Tibial nerve (tissue), 4 donors: ENCODE measurements around the gene GPR158. TPM values are rescaled to one million over a fixed set of nuclear protein-coding genes. Genes with fewer than 3 reads are reported as not detected.

ENCODE experiments used
- DNase-seq, 2 donors: peaks; one replicate each; pipeline ENCODE4 v3.0.0-alpha.2; 2019; ENCODE audit warnings: low spot score in 2 of 2
- H3K27ac ChIP-seq, 4 donors: fragments of 200-600 bp; sonication (generic) in 3 of 4; one replicate each; pipeline ENCODE4 v1.5.1; 2017 to 2019; ENCODE audit warnings: mild to moderate bottlenecking in 1 of 4
- H3K27me3 ChIP-seq, 2 donors: fragments of 200-600 bp; sonication (generic) in 1 of 2; one replicate each; pipeline versions ENCODE4 v1.5.1 to v1.6.0; 2017 to 2019
- H3K36me3 ChIP-seq, 3 donors: fragments of 200-600 bp; sonication (generic); one replicate each; pipeline ENCODE4 v1.5.1; 2018 to 2019
- H3K4me1 ChIP-seq, 4 donors: fragments of 200-600 bp; sonication (generic) in 3 of 4; one replicate each; pipeline ENCODE4 v1.5.1; 2017 to 2019
- H3K4me3 ChIP-seq, 4 donors: fragments of 200-600 bp; sonication (generic) in 3 of 4; one replicate each; pipeline ENCODE4 v1.5.1; 2017 to 2019; ENCODE audit warnings: mild to moderate bottlenecking in 1 of 4, moderate library complexity in 1 of 4
- H3K9me3 ChIP-seq, 4 donors: fragments of 200-600 bp; sonication (generic) in 3 of 4; one replicate each; pipeline ENCODE4 v1.5.1; 2017 to 2019
- CTCF ChIP-seq, 5 experiments: fragments of 200-600 bp in 3 of 5; fragments of 450-650 bp in 2 of 5; sonication (generic) in 3 of 5; IDR thresholded peaks; one replicate each; pipeline ENCODE4 v1.5.1; 2016 to 2019; ENCODE audit warnings: antibody characterized with exemption in 5 of 5, mild to moderate bottlenecking in 3 of 5, moderate library complexity in 2 of 5
- EP300 ChIP-seq, 2 donors: sonication (generic); formaldehyde crosslinking; IDR thresholded peaks; one replicate each; pipeline ENCODE4 v1.6.1; 2017; ENCODE audit warnings: antibody characterized with exemption in 2 of 2, mild to moderate bottlenecking in 1 of 2
- POLR2A ChIP-seq, 2 donors: fragments of 450-650 bp; IDR thresholded peaks; one replicate each; pipeline ENCODE4 v1.6.1; 2017; ENCODE audit warnings: antibody characterized with exemption in 2 of 2, mild to moderate bottlenecking in 2 of 2, moderate library complexity in 2 of 2
- WGBS, 2 donors: methylation state at CpG; one replicate each; pipeline ENCODE4 v1.1.5; 2018; 5-methylcytosine and 5-hydroxymethylcytosine counted together
- total RNA-seq, 4 donors: library from RNA; depleted of rRNA; stranded (reverse); fragments of >200 nt; gene quantifications; one replicate each; pipeline ENCODE4 v1.1.0, GENCODE V29; 2016

GPR158 gene
- total RNA-seq, 4 donors from 2014 or later = under 0.01 to 0.39 (median under 0.01) TPM

- no peak for DNase-seq
- Histone ChIP-seq H3K4me3 (no peak overlapping the region), H3K4me1 (peaks cover 0 to 26% (median 2%) of the 10 kb centered on the region in 4 donors), H3K36me3 (no peaks in the 10 kb centered on the region), H3K27me3 (peaks cover 0 to 46% of the 10 kb centered on the region in 2 donors), H3K9me3 (no peaks in the 10 kb centered on the region), H3K27ac (no peak overlapping the region)
- 2% methylated on average over 8 to 58 of the region's 66 CpGs for WGBS, 2 donors
- TF ChIP-seq EP300 (IDR thresholded peaks at IDR 0.05) (no peak), POLR2A (IDR thresholded peaks at IDR 0.05) (no peak), CTCF (IDR thresholded peaks at IDR 0.05) (no peak)
Observed at GRCh38 chr10:25175527-25176420, 973 bp downstream of the GPR158 start.

DNA sequence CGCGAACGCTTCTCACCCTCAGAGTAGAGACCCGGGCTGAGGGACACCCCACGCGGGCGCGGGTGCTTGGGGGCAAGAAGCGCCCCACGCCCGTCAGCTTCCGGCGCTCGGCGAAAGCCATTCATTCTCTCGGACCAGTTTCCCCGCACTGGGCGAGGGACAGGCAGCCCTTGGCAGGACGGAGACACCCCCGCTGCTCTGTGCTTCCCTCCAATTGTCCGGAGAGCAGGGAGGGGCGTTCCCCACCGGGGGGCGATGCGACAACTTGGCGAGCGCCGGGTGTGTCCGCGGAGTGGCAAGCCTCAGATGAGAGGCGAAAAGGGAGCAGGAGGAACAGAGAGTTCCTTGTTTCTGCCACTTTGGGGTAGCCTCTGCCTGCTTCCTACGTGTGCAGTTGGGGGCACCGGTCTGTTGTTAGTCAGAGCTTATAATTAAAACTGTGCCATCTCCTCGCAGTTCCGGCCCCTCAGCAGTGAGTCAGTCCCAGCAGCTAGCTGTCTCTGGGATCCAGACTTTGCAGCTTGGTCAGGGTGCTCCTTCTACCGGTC, 1.7 kb downstream of the GPR158 start:
- Histone ChIP-seq H3K36me3 (no peaks in the 10 kb centered on the region), H3K27ac (no peak overlapping the region), H3K9me3 (no peaks in the 10 kb centered on the region), H3K4me1 (peaks cover 0 to 26% (median 2%) of the 10 kb centered on the region in 4 donors), H3K27me3 (peaks cover 0 to 46% of the 10 kb centered on the region in 2 donors), H3K4me3 (no peak overlapping the region)
- TF ChIP-seq POLR2A (IDR thresholded peaks at IDR 0.05) = no peak
- TF ChIP-seq EP300 (IDR thresholded peaks at IDR 0.05) = no peak
- no peak for TF ChIP-seq CTCF (IDR thresholded peaks at IDR 0.05)
- WGBS, 2 donors = 1 to 3% methylated on average over 17 to 36 of the region's 36 CpGs
- no peak for DNase-seq

DNA sequence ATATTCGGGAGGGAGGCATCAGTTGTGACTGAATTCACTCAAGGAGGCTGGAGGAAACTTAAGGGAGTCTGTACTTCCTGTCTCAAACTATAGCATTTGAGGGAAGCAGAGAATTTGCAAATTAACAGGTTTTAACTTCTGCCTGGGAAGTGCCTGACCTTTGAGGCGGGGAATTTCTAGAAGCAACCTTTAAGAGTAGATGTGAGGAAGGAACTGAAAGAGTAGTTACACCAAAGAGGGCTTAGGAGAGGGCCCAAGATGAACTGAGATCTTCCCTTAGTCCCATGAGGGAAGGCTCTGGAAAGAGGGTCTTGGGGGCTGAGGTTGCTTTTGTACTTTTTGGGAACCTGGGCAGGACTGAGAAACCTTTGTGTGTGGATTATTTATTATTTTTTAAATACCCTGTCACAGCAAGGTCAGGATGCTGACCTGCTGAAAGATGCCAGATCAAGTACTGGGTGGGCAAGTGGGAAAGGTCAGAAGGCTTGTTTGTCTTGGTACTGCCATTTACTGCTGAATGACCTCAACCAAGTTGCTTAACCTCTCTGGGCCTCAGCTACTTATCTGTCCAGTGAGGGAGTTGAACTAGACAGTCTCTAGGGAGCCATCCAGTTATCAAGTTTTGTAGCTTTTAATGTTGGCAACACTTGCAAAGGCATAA, 2.4 kb downstream of the GPR158 start:
- TF ChIP-seq CTCF (IDR thresholded peaks at IDR 0.05) (no peak), EP300 (IDR thresholded peaks at IDR 0.05) (no peak), POLR2A (IDR thresholded peaks at IDR 0.05) (no peak)
- 29 to 31% methylated on average over 2 of the region's 2 CpGs for WGBS, 2 donors
- H3K36me3 ChIP-seq = no peaks in the 10 kb centered on the region
- H3K4me1 ChIP-seq = peaks cover 0 to 26% (median 2%) of the 10 kb centered on the region in 4 donors
- H3K4me3 ChIP-seq = no peak overlapping the region
- DNase-seq = no peak
- H3K9me3 ChIP-seq = no peaks in the 10 kb centered on the region
- H3K27ac ChIP-seq = no peak overlapping the region
- peaks cover 0 to 46% of the 10 kb centered on the region in 2 donors for H3K27me3 ChIP-seq

- no peaks in the 10 kb centered on the region for H3K9me3 ChIP-seq
- no peaks in the 10 kb centered on the region for H3K36me3 ChIP-seq
- 88 to 93% methylated on average over 2 of the region's 2 CpGs for WGBS, 2 donors
- no peak for DNase-seq
- H3K27ac ChIP-seq = no peak overlapping the region
- TF ChIP-seq POLR2A (IDR thresholded peaks at IDR 0.05) (no peak), EP300 (IDR thresholded peaks at IDR 0.05) (no peak), CTCF (IDR thresholded peaks at IDR 0.05) (no peak)
- no peak overlapping the region for H3K4me3 ChIP-seq
- H3K4me1 ChIP-seq = peaks cover 0 to 26% (median 2%) of the 10 kb centered on the region in 4 donors
- H3K27me3 ChIP-seq = peaks cover 0 to 46% of the 10 kb centered on the region in 2 donors
Observed at GRCh38 chr10:25177754-25178135, 2.9 kb downstream of the GPR158 start.

DNA sequence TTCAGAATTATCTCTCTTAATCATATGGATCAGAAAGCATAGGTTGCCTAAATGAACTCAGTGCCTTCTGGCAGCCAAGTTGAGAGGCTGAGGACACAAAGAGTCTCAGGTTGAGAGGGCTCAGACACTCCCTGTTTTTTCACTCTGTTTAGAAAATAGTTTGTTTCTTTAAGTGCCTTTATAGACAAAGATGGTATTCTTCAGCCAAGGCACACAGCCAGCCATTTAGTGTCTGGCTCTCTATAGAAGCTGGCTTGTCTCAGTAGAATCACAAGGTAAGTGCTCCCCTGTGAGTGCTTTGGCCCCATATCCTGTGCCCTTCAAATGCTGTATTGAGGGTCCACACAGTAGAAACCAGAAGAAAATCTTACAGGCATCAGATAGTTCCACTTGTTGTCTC, 3.6 kb downstream of the GPR158 start:
- Histone ChIP-seq H3K36me3 (no peaks in the 10 kb centered on the region), H3K27me3 (peaks cover 0 to 46% of the 10 kb centered on the region in 2 donors), H3K9me3 (no peaks in the 10 kb centered on the region), H3K4me3 (no peak overlapping the region), H3K4me1 (peaks cover 0 to 26% (median 2%) of the 10 kb centered on the region in 4 donors), H3K27ac (no peak overlapping the region)
- TF ChIP-seq POLR2A (IDR thresholded peaks at IDR 0.05) (no peak), CTCF (IDR thresholded peaks at IDR 0.05) (no peak), EP300 (IDR thresholded peaks at IDR 0.05) (no peak)
- DNase-seq = no peak
